Measurements from ENCODE around the gene STK24.

DNA sequence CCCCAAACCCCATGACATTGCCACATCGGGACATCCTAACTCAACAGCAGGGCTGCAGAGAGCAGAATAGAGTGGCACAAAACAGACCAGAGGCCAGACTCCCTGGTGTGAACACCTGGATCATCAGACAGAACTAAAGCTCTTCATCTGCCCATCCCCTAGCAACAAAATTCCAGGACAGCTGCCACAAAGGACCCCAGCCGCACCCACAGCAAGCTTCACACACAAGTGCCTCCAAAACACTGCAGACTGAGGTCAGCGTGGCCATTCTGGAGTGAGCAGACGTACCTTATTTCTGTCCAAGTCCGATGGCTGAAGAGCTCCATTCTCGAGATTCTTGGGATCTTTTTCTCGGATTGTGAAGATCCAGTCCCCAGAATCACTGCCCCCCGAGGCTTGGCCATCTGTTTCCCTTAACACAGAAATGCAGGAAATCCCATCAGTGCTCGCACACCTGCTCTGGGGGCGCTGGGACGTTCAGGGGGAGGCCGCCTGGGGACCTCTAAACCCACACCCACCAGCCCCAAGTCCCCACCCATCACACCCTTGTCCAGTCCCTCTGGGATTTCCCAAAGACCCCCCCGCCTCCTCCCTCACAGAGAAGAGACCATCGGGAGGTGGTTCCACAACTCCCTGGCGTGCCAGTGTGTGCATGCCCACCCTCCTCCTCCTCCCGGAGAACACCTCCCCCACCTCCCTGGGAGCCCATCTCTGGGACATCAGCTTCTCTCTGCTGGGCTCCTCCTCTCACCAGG lies 115.2 kb downstream of the STK24 start:
- TF ChIP-seq POLR2A (IDR thresholded peaks at IDR 0.05) (no peak), POLR2AphosphoS5 (IDR thresholded peaks at IDR 0.05) (no peak)
- TF ChIP-seq, protein P1, sequence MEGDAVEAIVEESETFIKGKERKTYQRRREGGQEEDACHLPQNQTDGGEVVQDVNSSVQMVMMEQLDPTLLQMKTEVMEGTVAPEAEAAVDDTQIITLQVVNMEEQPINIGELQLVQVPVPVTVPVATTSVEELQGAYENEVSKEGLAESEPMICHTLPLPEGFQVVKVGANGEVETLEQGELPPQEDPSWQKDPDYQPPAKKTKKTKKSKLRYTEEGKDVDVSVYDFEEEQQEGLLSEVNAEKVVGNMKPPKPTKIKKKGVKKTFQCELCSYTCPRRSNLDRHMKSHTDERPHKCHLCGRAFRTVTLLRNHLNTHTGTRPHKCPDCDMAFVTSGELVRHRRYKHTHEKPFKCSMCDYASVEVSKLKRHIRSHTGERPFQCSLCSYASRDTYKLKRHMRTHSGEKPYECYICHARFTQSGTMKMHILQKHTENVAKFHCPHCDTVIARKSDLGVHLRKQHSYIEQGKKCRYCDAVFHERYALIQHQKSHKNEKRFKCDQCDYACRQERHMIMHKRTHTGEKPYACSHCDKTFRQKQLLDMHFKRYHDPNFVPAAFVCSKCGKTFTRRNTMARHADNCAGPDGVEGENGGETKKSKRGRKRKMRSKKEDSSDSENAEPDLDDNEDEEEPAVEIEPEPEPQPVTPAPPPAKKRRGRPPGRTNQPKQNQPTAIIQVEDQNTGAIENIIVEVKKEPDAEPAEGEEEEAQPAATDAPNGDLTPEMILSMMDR (IDR thresholded peaks at IDR 0.05), result no peak

All from breast epithelium (tissue), 3 donors.